PFSK-1 (cell line): ENCODE data around the gene MIPEP.

Experiments used
- FOXP2 ChIP-seq: optimal IDR thresholded peaks from 2 replicates; pipeline ENCODE3; 2011; ENCODE audit warnings: borderline replicate concordance, control low read depth, inconsistent platforms; ENCODE audit not compliant: insufficient read depth; ENCODE audit errors: extremely low read length, extremely low read depth
- POLR2AphosphoS5 ChIP-seq: IDR thresholded peaks from 2 replicates; pipeline ENCODE4 v1.6.1; 2012; ENCODE audit warnings: low read depth, mild to moderate bottlenecking, control low read depth, low read length, moderate library complexity
- REST ChIP-seq, 2 experiments: IDR thresholded peaks; 2 replicates each; pipeline versions ENCODE4 v1.6.1 to v1.8.0; 2011 to 2012; ENCODE audit warnings: low read depth in 2 of 2, low read length in 2 of 2, control low read depth in 1 of 2, inconsistent platforms in 1 of 2, mild to moderate bottlenecking in 1 of 2, moderate library complexity in 1 of 2; ENCODE audit not compliant: insufficient read depth in 1 of 2
- SIN3A ChIP-seq: IDR thresholded peaks from 2 replicates; pipeline ENCODE4 v1.6.1; 2012; ENCODE audit warnings: mild to moderate bottlenecking, low read length, moderate library complexity, borderline replicate concordance; ENCODE audit not compliant: insufficient read depth
- TAF1 ChIP-seq: IDR thresholded peaks from 2 replicates; pipeline ENCODE4 v1.6.1; 2012; ENCODE audit warnings: low read length, control low read depth, borderline replicate concordance; ENCODE audit not compliant: insufficient read depth

The MIPEP gene

GRCh38 chr13:23765531-23765930, 123.7 kb downstream of the MIPEP start:
- TF ChIP-seq SIN3A (no peak), REST (IDR thresholded peaks at IDR 0.05; ENCODE audit: insufficient read depth in 1 of 2, low read depth in 2 of 2, low read length in 2 of 2) (no peak), FOXP2 (no peak), POLR2AphosphoS5 (no peak), TAF1 (no peak)

DNA sequence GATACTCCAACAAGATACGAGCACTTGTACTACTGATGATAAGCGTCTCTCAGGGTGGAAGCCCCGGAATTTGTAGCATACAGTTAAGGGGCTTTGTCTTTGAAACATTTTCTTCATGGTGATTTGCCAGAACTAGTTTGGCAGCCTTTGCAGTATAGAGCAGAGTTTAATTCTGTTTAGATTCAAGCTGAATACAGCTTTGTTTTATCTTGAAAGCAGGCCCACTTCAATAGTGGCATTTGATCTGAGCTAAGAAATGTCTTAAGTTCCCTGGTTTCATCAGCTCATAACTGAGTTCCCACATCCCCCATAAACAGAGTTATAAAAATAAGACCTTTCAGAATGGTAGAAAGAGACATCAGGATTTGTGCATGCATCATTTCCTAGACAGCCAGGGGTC, 125.9 kb downstream of the MIPEP start:
- TF ChIP-seq SIN3A (no peak), TAF1 (no peak), POLR2AphosphoS5 (no peak), REST (IDR thresholded peaks at IDR 0.05; ENCODE audit: insufficient read depth in 1 of 2, low read depth in 2 of 2, low read length in 2 of 2) (no peak), FOXP2 (no peak)

GRCh38 chr13:23760000-23760399, 129.2 kb downstream of the MIPEP start:
- TF ChIP-seq TAF1 (no peak), REST (IDR thresholded peaks at IDR 0.05; ENCODE audit: insufficient read depth in 1 of 2, low read depth in 2 of 2, low read length in 2 of 2) (no peak), POLR2AphosphoS5 (no peak), FOXP2 (no peak), SIN3A (no peak)

DNA sequence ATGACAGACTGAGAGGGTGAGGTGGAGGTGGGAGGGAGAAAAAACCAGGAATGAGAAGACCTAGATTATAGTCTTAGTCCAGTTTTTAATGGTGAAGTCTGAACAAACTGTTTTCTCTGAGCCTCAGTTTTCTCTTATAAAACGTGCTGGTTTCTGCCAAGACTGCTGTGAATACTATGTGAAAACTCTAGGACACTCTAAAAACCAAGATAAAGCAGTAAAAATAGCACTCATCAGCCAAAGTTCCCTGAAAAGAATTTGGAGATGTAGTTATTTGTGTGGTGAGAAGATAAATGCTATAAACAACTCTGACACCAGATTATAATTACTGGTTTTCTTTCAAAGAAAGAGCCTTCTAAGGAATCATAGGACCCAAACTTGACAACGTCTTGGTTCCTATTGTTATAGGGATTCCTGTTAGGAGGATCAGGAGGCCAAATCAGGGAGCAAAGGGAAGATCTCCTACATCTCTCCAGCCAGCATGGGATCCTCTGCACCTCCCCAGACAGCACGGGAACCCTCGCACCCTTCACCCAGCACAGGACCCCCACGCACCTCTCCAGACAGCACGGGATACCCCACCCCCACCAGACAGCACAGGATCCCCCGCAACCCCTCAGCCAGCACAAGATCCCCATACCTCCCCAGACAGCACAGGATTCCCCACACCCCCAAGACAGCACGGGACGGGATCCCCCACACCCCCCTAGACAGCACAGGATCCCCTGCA, 130.2 kb downstream of the MIPEP start:
- TF ChIP-seq FOXP2 = no peak
- no peak for TF ChIP-seq POLR2AphosphoS5
- TF ChIP-seq SIN3A = no peak
- TF ChIP-seq TAF1 = no peak
- TF ChIP-seq REST (IDR thresholded peaks at IDR 0.05; ENCODE audit: insufficient read depth in 1 of 2, low read depth in 2 of 2, low read length in 2 of 2) = no peak

GRCh38 chr13:23754997-23755396, 134.2 kb downstream of the MIPEP start:
- TF ChIP-seq POLR2AphosphoS5 (no peak), FOXP2 (no peak), SIN3A (no peak), REST (IDR thresholded peaks at IDR 0.05; ENCODE audit: insufficient read depth in 1 of 2, low read depth in 2 of 2, low read length in 2 of 2) (no peak), TAF1 (no peak)
